CD1c-positive myeloid dendritic cell (primary cell): ENCODE data around the gene CLHC1.
"Not testable (repeated sequence)": the region's sequence is repeated elsewhere in the genome, so short reads cannot be mapped to it uniquely, and the experiment has no call there.

Source experiments
- DNase-seq: peaks from one replicate; pipeline ENCODE4 v3.0.0-alpha.2; 2016; ENCODE audit errors: extremely low spot score

Gene CLHC1

DNA sequence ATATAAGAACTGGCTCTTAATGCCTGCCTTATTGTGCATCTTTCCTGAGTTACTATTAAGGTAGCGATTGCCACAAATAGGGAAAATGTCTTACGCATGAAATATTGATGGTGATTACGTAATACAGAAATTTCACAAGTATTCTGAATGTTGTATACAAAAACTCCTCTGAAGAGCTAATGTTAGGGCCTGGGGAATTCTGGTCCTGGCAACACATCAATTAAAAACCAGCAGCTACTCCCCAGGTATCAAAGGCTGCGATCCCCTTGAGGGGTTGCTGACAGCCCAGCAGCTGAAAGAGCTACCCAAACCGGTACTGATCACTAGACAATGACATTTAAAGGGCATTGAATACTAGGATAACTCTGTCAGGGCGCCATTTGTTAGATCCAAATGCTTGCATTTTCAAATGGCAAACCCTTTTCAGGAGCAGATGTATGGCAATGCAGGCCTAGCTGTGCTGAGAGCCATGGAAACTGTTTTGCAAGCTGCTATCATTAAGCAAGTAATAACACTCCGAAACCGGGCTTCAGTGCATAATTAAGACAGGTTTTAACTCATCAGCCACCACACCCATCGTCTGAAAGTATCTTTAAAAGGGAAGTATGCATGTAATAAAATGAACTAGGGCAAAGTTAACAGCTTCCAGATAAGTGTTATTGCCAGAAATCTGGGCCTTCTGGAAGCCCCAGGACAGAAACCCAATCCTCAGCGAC is 78.4 kb downstream of the CLHC1 start:
- DNase-seq, result peak; percentile 76

DNA sequence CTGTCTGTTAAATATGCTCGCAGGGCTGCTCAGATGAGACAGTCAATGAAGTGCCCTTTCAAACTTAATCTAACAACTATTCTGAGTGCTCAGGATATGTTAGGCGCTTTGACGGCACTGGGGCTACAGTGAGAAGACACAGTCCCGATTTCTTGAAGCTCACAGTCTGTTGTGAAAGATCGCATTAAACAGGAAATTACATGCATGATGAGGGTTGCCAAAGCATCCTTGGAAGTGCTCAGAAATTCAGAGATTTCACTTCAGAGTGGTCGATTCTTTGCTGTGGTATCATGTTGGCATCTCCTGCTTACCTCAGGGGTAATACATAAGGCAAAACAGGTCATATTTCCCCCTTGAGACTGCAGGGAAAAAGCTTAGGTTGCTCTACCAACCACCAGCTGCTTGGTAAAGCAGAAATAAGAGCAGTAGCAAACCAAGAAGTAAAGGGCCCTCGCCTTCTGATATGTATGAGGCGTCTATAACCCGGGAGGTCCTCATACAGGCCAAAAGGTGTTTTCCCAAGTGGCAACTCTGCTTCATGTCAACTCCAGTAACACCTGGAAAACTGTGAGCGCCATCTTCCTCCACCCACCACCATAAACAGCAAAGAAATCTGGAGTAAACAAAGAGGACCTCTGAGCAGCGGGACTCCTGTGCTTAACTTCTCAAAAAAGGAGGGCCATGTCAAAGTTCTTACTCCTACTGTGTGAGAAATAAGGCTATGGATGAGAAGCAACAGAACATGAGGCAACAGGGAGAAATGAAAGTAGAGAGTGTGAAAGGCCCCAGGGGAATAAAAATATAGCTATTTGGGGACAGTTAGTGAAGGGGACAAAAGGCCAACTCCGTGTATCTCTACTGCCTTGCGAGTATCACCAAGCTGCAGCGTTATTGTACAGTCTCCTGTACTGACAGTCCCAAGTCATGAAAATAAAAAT is 79.3 kb downstream of the CLHC1 start:
- peak; percentile 54 for DNase-seq

DNA sequence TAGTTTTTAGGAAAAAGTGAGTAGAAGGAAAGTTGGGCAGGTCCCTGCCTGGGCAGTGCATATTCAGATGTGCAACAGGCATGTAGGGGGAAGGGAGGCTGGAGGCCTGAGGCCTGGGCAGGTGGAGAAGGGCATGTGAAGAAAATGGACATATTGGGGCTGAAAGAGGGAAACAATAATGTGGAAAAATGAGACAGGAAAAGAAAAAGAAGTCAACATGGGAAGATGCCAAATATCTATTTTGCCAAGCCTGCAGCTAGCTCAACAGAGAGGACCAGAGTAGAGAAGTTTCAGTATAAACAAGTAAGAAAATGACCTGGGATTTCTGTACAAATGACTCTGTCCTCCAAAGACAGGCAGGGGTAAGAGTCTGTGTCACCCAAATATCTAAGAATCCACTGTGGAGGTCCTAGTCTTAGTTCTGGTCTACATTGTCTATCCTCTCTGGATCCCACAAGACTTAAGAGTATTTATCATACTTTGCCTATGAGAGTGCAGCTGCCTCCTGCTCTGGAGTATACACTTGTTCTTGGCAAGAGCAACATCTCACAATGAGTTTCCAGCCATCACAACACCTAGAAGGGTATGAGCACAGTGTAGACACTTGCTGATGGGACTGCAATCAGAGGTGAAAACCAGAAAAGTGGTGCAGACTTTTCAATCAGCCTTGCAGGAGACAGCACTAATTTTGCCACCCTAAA is 80.2 kb downstream of the CLHC1 start:
- DNase-seq, result no peak

DNA sequence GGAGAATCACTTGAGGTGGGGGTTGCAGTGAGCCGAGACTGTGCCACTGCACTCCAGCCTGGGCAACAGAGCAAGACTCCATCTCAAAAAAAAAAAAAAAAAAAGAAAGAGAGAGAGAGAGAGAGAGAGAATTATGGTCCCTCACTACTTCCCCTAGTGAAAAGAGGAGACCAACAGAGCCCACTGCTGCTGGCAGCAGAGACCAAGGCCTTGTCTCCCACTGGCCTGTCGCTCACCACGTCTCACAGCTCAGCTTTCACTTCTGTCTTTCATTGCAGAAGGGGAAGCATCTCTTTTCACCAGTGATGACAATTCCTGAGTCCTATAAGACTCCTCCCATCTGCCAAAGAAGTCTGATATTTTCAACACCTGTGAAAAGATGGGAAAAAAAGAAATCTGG is 81.3 kb downstream of the CLHC1 start:
- peak; percentile 80 for DNase-seq

DNA sequence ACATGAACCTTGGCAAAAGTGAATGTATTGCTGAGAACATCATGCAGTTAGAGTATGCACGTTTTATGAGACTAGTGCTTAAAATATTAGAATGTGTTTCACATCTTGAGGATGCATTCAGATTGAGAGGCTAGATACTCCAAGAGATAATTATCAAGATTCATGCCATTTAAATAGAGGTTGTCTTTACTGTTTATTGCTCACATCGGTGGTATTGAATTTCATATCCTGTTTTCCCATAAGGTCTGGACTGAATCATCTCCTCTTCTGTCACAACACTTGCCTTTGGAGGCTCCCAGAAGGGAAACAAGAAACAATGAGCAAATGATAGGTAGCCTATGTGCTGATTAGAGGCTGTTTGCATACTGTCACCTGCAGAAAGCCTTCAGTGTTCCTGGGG is 83.8 kb downstream of the CLHC1 start:
- peak; percentile 53 for DNase-seq

DNA sequence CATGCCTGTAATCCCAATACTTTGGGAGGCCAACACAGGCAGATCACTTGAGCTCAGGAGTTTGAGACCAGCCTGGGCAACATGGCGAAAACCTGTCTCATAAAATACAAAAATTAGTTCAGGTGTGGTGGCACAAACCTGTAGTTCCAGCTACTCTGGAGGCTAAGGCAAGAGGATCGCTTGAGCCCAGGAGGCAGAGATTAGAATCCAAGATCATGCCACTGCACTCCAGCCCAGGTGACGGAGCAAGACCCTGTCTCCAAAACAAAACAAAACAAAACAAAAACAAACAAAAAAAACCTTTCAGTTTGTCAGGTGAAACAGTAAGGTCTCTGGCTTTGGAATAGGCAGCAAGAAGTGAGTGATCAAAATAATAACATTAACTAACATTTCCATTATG is 84.6 kb downstream of the CLHC1 start:
- DNase-seq, result no peak

DNA sequence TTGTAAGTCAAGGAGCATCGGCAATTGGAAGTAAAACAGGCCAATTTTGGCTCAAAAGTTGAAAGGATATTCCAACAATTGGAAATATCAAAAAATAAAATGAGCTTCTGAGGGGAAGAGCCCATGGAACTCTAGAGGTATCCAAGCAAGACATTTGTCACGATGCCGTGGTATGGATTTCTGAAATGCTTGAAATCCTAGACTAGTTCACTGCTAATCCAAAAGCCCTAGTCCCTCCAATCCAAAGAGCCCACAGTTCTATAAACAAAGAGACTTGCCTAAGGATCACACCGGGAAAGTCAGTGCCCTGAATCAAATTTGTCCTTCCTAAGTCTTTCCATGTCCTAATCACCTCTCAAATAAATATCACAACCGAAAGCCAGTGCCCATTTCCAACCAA is 85.1 kb downstream of the CLHC1 start:
- DNase-seq, result no peak

DNA sequence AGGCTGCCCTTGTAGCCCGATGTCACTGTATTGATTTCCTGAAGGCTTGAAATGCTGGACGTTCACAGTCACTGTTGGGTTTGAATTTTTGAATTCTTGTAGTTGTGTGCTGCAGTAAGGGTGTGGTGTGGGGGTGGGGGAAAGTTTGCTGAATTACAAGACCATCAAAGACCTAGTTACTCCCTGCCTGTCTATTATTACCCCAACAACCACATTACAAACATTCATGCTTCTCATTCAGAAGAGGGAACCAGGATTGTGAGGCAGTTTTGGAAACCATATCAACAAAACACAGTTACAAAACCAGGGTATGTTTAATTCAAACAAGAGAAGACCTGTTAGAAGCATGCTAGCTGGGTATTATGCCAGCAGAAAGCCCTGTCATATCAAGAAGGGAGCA is 85.8 kb downstream of the CLHC1 start:
- peak; percentile 26 for DNase-seq

DNA sequence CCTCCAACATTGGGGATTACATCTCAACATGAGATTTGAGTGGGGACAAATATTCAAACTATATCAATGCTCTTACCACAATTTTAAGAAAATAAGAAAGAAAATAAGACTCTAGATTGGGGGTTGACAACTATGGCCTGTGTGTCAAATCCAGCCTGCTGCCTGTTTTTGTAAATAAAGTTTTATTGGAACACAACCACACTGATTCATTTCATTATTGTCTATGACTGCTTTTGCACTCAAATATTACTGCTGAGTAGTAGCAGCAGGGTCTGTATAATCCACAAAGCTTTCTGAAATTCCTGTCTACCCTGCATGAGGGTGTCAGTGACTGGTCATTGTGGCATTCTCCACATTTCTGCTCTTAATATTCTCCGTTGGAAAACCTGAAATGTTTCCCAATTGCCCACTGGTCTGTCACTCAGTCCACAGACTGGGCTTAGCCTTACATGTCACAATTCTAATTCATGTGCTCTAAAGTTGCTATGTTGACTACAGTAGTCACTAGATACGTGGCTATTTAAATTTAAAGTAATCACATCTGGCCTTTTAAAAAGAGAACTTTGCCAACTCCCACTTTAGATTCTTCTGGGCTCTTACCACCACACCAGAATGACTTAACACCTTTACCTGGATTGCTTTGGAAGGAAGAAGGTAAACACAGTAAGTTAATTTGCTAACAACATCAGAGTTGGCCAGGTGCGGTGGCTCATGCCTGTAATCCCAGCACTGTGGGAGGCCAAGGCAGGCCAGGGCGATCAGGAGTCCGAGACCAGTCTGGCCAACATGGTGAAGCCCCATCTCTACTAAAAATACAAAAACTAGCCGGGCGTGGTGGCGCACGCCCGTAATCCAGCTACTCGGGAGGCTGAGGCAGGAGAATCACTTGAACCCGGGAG is 86.9 kb downstream of the CLHC1 start:
- DNase-seq, result no peak

DNA sequence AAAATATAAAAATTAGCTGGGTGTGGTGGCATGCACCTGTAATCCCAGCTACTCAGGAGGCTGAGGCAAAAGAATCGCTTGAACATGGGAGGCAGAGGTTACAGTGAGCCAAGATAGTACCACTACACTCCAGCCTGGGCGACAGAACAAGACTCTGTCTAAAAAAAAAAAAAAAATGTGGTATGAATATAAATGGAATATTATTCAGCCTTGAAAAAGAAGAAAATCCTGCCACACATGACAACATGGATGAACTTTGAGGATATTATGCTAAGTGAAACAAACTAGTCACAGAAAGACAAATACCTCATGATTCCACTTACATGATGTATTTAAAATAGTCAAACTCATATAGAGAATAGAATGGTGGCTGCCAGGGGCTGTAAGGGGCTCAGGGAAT is 88.4 kb downstream of the CLHC1 start:
- not testable (repeated sequence) for DNase-seq

DNA sequence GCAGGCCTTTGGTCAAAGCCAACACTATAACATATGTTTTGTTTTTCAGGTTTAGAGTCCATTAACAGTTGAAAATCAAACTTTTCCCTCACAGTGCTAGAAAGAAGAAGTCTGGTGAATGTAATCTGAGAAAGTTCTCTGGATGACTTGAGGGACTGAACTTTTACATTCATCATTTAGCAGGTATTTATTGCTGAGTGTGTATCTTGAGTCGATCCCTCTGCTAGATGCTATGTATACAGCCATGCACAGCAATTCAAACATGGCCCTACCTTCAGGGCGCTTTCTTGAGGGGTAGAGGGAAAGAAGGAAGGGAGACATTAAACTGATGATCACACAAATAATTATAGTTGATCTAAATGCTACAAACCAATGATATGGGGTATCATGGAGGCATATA is 89.6 kb downstream of the CLHC1 start:
- no peak for DNase-seq

DNA sequence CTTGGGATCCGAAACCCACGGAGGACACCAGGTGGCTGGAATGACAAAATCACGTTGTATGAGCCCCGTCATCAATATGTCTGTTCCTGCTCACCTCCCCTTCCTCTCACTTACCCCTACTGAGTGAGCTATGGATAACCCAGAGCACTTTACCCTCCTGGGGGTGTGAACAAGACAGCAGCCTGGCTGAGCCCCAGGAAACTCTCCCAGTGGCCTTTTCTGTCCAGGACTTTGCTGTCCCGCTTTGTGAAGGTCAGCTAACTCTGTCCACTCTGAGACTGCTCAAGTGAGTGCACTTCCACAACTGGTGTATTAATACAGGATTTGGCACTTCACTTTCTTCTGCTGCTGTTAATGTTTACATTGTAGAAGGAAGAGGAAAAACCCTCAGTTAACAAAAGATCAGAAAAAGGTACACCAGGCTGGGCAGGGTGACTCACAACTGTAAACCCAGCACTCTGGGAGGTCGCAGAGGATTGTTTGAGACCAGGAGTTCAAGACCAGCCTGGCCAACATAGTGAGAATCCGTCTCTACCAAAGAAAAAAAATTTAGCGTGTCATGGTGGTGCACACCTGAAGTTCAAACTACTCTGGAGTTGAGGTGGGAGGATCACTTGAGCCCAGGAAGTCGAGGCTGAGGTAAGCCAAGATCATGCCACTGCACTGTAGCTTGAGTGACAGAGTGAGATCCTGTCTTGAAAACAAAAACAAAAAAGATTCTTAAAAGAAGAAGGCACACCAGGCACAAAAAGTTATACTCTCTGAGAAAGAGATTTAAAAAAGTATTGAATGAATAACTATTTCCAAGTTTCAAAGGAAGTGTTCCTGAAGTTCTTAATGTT is 90.3 kb downstream of the CLHC1 start:
- no peak for DNase-seq

DNA sequence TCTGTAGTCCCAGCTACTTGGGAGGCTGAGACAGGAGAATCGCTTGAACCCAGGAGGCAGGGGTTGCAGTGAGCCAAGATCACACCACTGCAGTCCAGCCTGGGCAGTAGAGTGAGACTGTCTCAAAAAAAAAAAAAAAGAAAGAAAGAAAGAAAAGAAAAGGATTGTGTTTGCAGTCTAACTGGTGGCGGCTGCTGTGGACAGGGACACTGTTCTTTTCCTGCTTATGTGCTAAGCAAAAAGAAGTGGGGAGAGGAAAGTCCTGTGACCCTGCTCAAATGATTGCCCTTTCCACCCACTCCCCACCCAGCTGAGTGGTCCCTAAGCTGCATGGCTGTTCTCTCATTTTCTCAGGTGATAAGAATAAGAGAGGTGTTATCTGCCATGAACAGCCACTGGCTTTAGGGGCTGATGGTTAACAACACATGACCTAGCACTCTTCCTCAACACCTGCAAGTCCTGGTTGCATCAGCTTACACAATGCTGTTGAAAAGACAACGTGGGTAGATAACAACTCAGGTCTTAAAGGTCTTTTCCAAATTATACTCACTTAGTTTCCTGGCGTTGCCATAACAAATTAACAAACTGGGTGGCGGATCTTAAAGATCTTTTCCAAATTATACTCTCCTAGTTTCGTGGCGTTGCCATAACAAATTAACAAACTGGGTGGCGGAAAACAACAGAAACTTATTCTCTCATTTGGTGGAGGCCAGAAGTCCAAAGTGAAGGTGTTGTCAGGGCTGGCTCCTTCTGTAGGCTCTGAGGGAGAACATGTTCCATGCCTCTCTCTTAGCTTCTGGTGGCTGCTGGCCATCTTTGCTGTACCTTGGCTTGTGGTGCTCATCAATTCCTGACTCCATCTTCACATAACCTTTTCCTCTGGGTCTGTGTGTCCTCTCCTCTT is 91.5 kb downstream of the CLHC1 start:
- no peak for DNase-seq

DNA sequence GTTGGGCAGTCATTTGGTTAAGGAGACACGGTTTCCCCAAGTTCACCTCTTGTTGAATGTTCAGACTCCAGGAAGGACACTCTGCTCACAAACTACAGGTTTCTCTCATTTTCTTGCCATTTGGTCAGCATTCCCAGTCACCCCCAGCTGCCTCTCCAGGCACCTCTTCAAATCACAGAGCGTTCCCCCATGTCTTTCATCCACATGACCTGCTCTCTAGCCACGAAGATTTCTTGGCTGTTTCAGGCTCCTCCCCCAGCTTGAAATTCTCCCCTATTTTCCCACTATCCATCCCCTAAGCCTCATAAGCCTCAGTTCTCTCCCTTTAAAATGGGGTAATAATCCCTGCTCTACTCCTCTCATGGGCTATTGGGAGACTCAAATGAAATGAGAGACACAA is 92.8 kb downstream of the CLHC1 start:
- no peak for DNase-seq

DNA sequence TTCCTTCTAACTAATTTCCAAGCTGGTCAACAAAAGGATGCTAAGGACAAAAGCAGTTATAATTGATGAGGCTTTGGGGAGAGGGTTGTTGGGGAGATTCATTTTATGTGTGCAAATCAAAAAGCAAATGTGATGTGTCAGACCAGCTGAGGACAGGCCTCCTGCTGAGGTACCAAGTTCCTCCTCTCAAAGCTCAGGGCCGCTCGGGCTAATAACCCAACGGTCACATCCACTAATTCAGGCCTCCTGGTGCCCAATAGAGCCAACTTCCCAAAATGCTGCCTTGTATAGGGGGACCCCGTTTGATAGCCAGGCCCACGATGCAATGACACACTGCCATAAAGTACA is 93.2 kb downstream of the CLHC1 start:
- no peak for DNase-seq

DNA sequence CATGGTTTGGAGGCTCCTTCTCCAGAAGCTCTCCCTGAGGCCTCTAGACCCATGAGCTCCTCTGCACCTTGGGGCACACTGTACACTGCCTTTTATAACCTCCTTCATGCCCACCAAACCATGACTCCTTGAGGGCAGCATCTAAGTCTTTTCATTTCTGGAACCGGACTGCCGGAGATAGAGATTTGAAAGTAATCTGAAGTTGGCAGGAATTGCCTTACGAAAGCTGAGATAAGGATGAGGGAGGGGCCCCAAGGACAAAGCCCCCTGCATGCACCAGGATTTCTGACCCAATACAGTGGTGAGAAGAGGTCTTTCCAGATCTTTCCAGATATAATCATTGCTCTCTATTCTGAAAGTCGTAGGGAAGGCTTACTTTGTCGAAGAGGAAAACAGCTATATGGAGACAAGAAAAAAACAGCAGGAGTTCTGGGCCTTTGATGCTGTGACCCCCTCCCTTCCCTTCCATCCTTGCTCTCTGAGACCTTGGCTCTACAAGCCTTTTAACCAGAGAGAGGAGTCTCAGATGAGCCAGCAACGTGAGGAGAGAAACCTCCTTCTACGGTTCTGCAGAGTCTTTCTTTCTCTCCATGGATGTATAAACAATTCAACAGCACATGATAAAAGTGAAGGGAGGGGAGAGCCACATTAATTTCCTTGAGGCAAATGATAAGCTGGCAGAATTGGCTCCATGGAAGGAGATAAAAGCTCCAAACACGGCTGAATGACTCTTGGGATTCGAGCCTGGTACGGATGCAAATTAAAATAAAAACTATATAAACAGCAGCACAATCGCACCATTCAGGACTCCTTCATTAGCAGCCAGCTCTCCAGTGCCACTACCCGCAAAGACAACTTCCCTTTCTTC is 93.8 kb downstream of the CLHC1 start:
- no peak for DNase-seq

DNA sequence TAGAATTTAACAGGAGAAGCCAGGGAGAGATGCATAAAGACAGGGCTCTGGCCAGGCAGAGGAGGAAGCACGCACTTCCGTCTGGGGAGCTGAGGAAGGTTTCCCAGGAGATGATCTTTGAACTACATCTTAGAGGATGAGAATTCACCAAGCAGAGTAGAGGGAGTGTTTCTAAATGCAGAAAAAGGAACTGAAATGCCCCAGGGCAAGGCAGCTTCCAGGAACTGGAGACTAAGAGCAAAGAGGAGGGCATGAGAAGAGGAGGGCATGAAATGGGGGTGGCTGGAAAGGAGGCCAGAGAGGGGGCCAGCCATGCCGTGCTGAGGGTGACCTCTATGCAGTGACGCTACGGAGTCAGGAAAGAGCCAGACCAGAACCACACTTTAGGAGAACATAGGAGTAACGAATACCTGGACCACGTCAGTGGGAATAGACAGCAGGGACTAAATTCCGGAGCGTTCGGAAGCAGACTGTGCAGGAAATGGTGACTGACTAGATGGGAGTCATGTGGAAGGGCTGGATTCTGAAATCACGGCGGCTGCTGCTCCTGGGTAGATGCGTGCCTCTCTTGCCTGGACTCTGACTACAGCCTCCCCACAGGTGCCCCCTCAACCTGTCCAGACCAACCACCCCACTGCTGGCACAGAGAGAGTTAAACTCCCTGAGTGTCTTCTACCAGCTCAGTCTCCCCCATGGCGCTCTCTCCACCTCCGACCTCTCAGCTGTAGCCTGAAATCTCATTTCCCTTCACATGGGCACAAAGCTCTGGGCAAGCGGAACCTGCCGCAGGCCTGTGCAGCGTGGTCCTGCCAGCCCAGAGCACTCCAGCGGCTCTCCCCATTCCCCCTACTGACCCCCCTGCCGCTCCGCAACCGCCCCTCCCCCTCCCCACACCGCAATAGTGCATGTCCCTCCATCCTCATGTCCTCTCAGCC is 94.8 kb downstream of the CLHC1 start:
- DNase-seq, result peak; percentile 87
